GM21423 (cell line): ENCODE measurements around the gene ETV6.
A peak's percentile ranks its signal among the peaks of the same experiment; 100 is the strongest.

Experiments
- ATAC-seq: cut with Tn5 transposase; IDR thresholded peaks from one replicate; pipeline ENCODE4 v1.9.1; 2021; ENCODE audit warnings: mild to moderate bottlenecking, moderate library complexity; ENCODE audit not compliant: unreplicated experiment

ETV6 gene

DNA sequence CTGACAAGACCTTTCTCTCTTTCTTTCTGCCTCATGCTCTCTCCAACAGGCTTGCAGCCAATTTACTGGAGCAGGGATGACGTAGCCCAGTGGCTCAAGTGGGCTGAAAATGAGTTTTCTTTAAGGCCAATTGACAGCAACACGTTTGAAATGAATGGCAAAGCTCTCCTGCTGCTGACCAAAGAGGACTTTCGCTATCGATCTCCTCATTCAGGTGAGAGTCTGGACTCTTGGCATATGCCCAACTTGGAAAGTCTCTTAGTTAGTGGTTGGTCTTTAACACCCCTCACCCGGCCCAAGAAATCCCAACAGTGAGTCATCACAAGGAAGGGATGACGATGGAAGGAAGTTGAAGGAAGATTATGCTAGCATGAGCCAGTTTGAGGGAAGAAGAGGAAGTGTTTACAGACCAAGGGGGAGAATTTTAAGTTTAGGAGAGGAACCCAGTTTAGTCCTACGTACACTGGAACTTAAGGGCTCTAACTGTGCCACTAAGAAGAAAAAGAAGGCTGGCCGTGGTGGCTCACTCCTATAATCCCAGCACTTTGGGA is 189.7 kb downstream of the ETV6 start:
- ATAC-seq = no peak

DNA sequence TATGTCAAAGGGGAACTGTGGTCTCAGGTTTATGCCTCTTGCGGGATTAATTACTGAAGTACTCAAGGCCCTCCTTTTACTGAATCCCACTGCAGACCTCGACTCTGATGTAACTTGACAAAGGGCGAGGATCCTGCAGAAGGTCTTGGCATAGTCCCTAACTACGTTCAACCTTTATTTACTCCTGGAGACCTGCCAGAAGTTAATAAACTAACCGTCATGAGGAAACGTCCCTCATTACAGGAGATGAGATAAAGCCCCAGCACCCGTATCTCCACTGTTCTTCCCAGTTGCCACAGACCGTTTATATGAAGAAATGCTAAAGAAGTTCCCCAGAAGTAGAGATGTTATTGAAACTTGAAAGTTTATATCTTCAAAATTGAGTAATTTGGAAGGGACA is 190.9 kb downstream of the ETV6 start:
- no peak for ATAC-seq

DNA sequence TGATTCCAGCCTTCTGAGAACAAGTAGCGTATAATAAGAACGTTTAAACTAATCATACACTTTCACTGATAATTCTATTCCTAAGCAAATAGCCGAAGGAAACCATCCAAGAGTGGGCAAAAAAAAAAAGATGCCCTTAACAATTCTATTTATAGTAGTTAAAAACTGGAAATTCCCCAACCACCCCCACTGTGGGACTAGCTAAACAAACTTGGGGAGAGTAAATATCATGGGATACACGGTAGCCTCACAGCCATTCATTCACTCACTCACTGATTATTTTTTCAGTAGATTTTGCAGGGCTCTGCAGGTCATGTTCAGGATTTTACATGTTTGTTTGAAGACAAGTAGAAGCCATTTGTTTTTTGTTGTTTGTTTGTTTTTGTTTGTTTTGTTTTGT is 197.0 kb downstream of the ETV6 start:
- ATAC-seq = no peak

DNA sequence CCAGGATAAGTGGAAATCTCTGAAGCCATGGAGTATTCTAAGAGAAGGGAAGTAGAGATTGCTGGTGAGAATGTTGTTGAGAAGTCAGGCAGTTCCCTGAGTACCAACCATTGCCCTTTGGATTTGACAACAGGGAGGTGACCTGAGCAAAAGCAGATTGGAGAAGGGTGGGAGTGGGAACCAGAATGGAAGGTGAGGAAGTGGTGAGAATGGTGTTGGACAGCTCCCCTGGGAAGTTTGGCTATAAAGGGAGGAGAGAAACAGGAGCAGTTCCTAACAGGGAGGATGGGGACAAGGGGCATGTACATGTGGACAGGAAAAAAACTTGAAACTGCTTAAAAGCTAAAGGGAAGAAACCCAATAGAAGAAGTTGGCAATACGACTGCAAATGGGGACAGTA is 198.1 kb downstream of the ETV6 start:
- no peak for ATAC-seq

DNA sequence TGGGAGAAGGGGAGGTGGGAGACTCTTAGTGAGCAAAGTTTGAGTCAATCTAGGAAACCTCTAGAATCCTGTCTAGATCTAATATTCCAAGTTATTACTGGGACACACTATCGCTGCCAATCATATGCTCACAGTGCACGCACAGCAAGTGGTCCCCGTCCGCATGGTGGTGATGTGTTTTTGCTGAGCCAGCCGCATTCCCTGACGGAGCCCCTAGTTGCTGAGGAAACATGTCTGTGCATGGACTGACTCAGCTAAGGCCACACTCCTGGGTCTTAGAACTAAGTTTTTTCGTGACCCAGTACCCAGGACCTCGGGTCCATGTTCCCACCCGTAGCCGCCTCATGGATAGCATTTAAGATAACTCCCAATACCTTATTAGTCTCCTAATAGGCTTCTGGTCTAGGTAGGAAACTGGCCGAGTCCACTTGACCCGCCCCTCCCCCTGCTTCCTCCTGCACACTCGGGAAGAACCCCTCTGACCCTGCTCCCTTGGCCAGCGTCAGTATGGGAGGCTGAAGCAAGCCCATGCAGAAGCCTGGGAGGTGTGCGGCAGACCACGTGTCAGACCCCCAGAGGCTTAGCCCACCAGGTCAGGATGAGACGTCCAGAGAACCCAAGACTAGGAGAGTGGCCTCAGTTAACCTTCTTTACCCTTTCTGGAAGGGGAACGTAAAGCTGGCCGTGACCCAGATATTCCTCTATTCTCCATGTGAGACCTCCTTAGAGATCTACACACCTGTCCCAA is 200.5 kb downstream of the ETV6 start:
- no peak for ATAC-seq

DNA sequence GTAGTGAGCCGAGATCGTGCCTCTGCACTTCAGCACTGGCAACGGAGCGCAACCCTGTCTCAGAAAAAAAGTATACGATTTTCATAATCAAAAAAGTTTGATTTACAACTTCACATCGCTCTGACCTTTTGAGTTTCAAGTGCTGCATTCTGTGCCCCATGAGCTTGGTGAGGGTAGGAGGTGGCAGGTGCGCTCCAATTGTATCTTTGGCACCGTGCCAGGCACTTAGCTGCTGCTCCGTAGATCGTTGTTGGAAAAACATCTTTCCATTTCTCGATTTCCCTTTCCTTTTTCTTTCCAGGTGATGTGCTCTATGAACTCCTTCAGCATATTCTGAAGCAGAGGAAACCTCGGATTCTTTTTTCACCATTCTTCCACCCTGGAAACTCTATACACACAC is 203.7 kb downstream of the ETV6 start:
- no peak for ATAC-seq

DNA sequence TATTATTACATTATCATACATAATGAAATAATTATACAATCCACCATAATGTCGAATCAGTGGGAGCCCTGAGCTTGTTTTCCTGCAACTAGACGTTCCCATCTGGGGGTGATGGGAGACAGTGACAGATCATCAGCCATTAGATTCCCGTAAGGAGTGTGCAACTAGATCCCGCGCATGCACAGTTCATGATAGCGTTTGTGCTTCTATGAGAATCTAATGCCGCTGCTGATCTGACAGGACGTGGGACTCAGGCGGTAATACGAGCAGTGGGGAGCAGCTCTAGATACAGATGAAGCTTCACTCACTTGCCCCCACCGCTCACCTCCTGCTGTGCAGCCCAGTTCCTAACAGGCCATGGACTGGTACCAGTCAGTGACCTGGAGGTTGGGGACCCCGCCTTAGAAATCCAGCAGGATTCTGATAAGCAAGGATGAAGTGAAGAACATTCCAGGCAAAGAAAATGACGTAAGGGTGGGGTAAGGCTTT is 204.6 kb downstream of the ETV6 start:
- no peak for ATAC-seq

DNA sequence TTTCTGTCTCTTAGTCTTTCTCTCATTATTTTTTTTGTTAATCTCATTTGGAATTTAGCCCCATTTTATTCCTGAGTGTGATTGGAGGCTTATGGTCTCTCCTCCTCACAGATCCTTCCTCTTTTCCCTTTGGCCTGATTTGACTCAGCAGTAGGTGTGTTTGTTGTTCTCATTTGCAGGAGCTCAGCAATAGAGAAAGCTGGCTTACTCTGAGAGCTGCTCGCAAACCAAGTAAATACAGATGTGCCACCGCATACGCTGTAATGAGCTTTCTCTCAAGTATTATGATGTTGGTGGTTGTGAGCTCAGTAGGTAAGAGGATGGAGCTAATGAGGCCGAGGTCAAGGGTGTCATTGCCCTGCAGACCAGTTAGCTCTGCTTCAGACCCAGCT is 206.5 kb downstream of the ETV6 start:
- peak; percentile 71 for ATAC-seq

DNA sequence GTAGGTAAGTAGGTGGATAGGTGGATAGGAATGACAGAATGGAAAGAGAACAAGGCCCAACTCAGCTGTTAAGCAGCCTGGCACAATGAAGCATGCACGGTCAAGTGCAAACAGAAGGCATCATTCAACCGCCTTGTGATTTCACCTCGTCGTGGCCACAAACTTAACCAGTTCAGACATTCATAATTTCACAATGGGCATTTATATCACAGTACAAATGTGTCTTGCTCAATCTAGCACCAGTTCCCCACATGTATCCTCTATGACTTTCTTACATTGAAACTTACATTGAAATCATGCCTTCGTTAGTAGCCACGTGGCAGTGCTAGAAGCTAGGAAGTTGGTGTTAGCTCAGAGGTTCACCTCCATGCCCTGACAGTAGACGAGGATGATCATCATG is 207.5 kb downstream of the ETV6 start:
- no peak for ATAC-seq

DNA sequence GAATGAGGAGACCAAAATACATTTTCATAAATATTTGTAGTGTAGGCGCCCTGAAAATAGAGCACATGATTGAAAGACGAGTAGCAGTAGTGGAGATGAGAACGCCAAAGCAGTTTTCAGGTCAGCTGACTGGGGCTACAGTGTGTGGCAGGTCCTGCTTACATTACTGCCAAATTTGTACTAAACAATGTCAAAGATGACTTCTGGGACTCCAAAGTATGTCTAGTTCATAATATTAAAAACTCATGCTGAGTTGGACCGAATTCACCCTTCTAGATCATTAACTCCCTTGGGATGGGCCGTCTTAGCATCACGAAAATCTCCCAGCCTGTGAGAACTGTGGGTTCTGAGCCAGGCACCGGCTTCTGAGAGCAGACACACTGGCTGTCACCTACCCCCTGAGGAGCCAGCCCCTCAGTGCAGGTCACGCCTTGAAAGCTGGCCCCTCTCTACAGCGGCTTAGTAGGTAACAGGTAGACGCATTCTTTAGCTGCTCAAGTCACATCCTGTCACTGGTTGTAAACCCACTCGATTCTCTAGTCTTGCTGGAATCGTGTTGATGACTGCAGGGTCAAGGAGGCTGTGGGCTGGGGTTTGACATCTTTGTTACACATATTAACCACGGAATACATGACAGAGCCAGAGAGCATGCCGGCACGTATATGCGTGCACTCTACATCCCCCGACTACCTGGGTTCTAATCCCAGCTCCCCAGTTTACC is 210.4 kb downstream of the ETV6 start:
- ATAC-seq = no peak

DNA sequence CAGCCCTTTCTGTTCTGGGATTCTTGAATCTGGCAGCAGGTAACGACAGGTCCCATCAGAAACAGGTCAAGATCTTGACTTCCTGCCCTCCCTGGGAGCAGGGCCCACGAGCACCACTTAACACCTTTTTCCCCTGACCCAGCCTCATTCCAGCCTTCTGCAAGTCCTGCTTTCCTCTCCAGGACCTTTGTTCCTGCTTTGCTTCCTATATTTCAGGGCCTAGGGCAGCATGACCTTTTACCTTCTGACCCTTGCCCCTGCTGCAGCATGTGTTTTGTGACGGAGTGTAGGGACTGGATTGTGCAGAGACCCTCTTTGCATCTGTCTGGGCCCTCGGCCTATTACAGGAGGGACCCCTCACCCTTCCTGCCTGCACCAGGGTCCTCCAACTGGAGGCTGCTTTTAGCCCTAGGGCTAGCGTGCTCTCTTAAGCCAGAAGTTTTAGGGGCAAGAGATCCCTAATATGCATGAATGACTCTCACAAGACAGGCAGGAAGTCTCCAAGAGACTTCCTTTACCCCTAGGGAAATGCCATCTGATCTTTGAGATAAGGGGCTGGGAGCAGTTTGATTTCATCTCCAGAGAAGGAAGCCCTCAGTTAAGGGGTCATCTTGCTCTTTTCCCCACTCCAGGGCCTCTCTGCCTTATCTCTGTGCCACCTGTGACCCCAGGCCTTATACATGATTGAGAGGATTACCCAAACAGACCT is 211.8 kb downstream of the ETV6 start:
- ATAC-seq = no peak

DNA sequence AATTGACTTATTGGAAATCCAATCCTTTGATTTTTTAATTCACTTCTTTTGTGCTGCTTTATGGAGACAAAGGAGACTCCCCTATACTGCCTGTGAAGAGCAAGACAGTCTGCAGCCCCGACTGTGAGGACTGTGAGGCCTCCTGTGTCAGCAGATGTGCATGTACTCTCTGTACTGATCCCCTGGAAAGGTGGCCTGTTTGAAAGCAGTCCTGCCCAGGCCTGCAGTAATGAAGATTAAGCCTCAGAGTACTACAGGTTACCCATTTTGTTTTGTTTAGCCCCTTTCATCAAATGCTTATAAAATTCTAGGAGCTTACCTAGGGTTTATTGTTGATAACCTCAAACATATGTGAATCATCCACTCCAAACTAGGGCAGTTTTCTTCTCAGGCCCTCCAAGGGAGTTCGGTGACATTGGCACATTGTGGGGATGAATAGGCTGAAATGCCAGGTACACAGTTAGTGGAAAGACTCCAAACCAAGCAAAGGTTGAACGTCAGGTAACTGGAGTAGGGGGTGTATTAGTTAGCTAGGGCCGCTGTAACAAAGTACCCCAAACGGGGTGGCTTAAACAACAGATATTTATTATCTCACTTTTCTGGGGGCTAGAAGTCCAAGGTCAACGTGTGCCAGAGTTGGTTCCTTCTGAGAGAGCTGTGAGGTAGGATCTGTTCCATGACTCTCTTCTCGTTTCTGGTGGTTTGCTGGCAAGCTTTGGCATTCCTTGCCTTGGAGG is 212.6 kb downstream of the ETV6 start:
- ATAC-seq = no peak

DNA sequence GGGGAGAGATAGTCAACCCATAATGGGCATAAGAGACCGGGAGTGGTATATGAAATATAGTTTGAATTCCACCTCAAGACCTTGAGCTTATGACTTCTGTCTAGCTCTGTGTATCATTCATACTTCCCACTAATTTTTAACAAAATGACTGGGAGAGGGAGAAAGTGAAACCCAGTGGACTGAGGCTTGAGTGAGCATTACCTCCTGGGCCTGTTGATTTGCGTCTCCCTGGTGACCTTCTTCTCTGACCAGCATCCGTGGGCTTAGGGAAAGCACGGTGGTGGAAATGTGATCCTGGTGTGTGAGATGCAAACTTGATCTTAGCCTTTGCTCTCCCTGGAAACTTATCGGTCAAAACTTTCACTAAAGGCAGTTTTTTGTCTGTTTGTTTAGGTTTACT is 213.3 kb downstream of the ETV6 start:
- no peak for ATAC-seq

DNA sequence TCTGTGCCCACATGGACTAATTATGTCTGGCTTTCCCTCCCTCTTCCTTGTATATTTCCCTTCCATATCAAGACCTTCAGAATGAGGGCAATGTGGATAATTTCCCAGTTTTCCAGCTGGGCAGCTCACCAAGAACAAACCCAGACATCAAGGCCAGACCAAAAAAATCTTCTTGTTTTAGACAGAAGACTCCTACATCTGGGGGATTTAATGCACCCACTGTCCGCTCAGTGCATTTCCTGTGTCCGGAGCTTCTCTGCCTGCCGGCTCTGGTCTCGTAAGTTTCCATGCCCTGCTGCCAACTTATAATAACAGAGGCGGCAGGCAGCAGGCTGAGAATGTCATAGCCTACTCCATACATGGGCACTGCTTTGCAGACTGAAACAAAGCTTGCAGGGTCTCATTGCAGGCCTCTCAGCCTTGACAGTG is 214.0 kb downstream of the ETV6 start:
- no peak for ATAC-seq

DNA sequence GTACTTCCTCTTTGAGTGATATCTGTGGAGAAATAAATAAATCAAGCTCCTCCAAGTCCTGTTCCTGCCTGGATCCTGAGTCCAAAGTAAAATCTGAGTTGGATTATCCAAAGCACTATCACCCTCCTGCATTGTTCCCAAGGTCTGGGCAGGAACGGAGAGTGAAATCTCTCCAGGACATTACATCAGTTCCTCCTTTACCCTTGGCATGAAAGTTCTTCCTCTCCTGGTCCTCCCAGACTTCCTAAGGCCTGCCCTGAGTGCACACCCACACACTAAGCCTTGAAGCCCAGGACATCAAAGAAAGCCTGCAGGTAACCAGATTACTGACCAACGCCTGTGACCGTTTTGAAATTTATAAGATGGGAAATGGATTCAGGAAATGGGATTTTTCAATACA is 214.5 kb downstream of the ETV6 start:
- ATAC-seq = no peak

DNA sequence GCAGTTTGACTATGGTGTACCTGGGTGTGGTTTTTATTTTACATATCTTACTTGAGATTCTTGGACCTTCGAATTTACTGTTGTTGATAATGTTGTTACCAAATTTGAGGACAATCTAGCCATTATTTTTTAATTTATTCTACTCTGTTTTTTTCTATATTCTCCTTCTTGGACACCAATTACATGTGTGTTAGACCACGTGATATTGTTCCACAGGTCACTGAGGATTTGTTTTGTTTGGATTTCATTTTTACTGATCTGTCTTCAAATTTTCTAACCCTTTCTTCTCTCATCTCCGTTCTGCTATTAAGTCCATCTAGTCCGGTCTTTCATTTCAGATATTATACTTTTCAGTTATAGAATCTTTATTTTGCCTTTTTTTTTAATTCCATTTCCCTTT is 216.3 kb downstream of the ETV6 start:
- no peak for ATAC-seq

DNA sequence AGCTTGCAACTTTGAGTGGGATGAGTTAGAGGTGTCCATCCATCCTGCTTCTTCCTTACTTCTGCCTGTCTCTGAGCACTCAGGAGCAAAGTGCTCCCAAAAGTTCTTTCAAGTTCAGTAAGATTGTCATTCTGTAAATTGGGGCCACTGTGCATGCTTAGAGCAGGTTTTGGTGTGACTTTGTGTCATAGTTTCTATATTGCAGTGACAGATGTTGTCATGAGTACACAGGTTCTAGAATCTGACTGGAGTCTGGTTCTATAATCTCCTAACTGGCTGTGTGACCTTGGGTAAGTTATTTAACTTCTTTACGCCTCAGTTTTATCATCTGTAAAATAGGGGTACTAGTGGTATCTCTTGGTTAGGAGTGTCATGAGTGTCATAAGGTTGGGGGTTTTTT is 218.6 kb downstream of the ETV6 start:
- ATAC-seq = no peak

DNA sequence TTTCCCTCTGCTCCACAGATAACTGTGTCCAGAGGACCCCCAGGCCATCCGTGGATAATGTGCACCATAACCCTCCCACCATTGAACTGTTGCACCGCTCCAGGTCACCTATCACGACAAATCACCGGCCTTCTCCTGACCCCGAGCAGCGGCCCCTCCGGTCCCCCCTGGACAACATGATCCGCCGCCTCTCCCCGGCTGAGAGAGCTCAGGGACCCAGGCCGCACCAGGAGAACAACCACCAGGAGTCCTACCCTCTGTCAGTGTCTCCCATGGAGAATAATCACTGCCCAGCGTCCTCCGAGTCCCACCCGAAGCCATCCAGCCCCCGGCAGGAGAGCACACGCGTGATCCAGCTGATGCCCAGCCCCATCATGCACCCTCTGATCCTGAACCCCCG is 219.9 kb downstream of the ETV6 start:
- no peak for ATAC-seq

DNA sequence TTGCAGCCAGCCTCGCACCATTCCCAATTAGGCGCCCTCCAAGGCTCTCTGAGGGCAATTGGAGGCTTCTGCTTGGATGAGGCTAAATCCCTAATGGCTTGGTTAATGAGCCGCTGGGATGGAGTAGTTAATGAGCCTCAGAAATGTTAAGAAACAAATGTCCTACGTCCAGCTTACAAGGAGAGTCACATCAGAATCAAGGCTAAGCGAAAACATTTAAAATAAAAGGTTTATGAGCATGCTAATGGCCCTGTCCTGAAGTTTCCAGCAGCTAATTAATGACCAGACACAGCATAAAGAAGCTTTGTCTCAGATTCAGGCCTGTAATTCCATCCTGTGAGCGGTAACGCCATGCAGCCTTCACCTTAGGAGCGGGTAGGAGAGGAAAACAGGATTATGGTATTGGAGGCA is 220.6 kb downstream of the ETV6 start:
- ATAC-seq = no peak

DNA sequence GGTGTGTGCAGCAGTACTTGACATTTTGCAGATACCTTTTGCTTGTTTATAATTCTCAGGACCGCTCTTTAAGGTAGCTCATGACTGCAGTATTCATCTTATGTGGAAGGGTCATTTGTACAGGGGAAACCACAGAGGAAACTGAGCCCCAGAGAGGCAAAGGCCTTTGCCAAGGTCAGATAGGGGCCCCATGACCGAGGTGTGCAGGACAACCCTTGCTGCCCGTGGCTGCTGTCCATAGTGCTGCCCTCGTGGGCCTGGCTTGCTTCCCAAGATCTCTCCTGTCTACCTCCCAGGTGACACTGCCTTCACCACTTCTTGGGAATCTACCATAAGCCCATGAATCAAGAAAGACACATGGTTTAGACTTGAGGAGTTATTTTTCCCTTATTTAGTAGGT is 222.6 kb downstream of the ETV6 start:
- ATAC-seq = no peak

DNA sequence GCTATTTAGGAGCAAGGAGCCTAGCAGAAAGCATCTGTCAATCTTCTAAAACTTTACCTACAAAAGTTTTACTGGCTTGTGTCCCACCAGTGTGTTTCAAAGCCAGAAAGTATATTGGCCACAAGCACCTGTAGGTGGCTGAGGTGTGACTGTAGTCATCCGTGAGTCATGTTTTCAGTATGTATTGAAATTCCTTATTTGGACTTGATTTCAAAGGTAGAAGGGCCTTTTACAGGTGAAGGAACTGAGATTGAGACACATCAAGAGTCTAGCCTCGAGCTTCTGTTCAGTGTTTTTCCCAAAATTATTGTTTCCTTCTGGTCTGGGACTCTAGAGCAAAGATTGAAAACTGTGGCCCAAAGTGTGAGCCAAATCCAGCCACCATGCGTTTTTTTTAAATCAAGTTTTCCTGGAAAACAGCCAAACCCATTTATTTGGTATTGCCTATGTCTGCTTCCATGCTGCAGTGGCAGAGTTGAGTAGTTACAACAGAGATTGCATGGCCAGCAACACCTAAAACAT is 226.0 kb downstream of the ETV6 start:
- no peak for ATAC-seq
